Neutrophil (primary cell): ENCODE results near the gene ASL.

Experiments
- H3K27ac ChIP-seq: fragments of 200-600 bp; sonication (generic); 2 replicates; pipeline ENCODE4 v1.5.1; 2016; ENCODE audit warnings: mild to moderate bottlenecking, moderate library complexity
- H3K27me3 ChIP-seq: fragments of 200-600 bp; sonication (generic); 2 replicates; pipeline ENCODE4 v1.6.0; 2016; ENCODE audit warnings: mild to moderate bottlenecking
- H3K36me3 ChIP-seq: fragments of 200-600 bp; sonication (generic); 2 replicates; pipeline ENCODE4 v1.5.1; 2017
- H3K4me1 ChIP-seq, 2 experiments: fragments of 200-600 bp in 1 of 2; sonication (generic) in 1 of 2; 1 replicate in 1 of 2; 2 replicates in 1 of 2; pipeline versions ENCODE4 v1.5.1 to v1.6.1; 2013 to 2016; ENCODE audit warnings: low read depth in 1 of 2, low read length in 1 of 2, mild to moderate bottlenecking in 1 of 2, moderate library complexity in 1 of 2; ENCODE audit not compliant: control insufficient read depth in 1 of 2, insufficient read depth in 1 of 2
- H3K4me3 ChIP-seq, 2 experiments: fragments of 200-600 bp in 1 of 2; sonication (generic) in 1 of 2; 1 replicate in 1 of 2; 2 replicates in 1 of 2; pipeline ENCODE4 v1.5.1; 2013 to 2016; ENCODE audit warnings: low read depth in 1 of 2, low read length in 1 of 2, mild to moderate bottlenecking in 1 of 2, moderate library complexity in 1 of 2
- H3K9me3 ChIP-seq: fragments of 200-600 bp; sonication (generic); 2 replicates; pipeline ENCODE4 v1.5.1; 2016
- CTCF ChIP-seq: fragments of 200-600 bp; sonication (generic); IDR thresholded peaks from 2 replicates; pipeline ENCODE4 v1.5.1; 2016; ENCODE audit warnings: antibody characterized with exemption

ASL gene

DNA sequence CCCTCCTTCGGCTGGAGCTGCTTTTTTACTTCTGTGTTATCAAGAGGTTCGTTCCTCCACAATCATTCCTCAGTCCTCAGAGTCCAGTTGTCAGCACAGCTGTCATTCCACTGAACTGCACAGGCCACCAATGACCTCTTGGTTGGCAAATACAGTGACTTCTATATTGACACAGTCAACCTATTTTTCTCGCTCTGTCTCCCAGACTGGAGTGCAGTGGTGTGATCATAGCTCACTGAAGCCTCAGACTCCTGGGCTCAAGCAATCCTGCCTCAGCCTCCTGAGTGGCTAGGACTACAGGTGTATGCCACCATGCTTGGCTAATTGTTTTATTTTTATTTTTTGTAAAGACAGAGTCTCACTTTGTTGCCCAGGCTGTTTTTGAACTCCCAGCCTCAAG lies 66.7 kb downstream of the ASL start:
- H3K27me3 ChIP-seq: no peaks in the 10 kb centered on the region
- no peak overlapping the region for H3K27ac ChIP-seq
- no peaks in the 10 kb centered on the region for H3K4me1 ChIP-seq
- no peaks in the 10 kb centered on the region for H3K9me3 ChIP-seq
- H3K36me3 ChIP-seq: peaks cover 72% of the 10 kb centered on the region
- no peak overlapping the region for H3K4me3 ChIP-seq
- TF ChIP-seq CTCF: no peak

DNA sequence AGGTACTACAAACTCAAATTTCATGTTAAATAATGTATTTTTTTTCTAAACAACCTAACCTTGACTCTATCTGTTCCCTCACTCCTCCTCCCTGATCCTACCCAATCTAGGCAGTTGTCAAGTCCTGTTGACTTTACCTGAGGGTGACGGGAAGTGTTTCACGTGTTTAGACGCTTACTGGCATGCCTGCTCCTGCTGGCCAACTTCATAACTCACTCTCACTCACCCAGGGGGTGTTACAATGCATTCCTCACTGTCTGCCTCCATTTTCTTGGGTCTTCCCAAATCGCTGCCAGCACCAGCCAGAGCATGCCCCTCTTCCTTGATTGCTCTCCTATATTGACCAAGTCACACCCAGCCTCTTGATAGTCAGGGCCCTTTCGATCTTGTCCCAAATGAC lies 67.4 kb downstream of the ASL start:
- Histone ChIP-seq H3K4me3 (no peak overlapping the region), H3K27me3 (no peaks in the 10 kb centered on the region), H3K4me1 (no peaks in the 10 kb centered on the region), H3K27ac (no peak overlapping the region), H3K36me3 (peaks cover 78% of the 10 kb centered on the region), H3K9me3 (no peaks in the 10 kb centered on the region)
- no peak for TF ChIP-seq CTCF
